ENCODE results near the gene AGXT.

- TF ChIP-seq CTCF (conservative IDR thresholded peaks at IDR 0.05; ENCODE audit: low read depth, low read length) (no peak), EZH2 (IDR thresholded peaks at IDR 0.05; ENCODE audit: borderline replicate concordance, low read depth, low read length, poor library complexity, severe bottlenecking) (no peak)
Measured at GRCh38 chr2:240921311-240921994, 52.8 kb downstream of the AGXT start.
